Spleen (tissue), 11 donors: ENCODE data around the gene RAD51B. TPM values are rescaled to one million over a fixed set of nuclear protein-coding genes. Genes with fewer than 3 reads are reported as not detected.

Source experiments
- DNase-seq: peaks from one replicate; pipeline ENCODE4 v3.0.0-alpha.2; 2020
- H3K27ac ChIP-seq, 8 donors: fragments of 200-600 bp; sonication (generic) in 7 of 8; 1 replicate in 4 of 8; 2 replicates in 4 of 8; pipeline versions ENCODE4 v1.5.0 to v1.8.0; 2016 to 2021; ENCODE audit warnings: inconsistent platforms in 4 of 8, mild to moderate bottlenecking in 4 of 8, moderate library complexity in 1 of 8
- H3K27me3 ChIP-seq, 7 donors: fragments of 200-600 bp; sonication (generic) in 6 of 7; replicated peaks in 1 of 7; 1 replicate in 4 of 7; 2 replicates in 3 of 7; pipeline versions ENCODE4 v1.5.0 to v1.8.0; 2016 to 2021; ENCODE audit warnings: inconsistent platforms in 3 of 7, mild to moderate bottlenecking in 1 of 7
- H3K36me3 ChIP-seq, 6 donors: fragments of 200-600 bp; sonication (generic) in 5 of 6; 1 replicate in 4 of 6; 2 replicates in 2 of 6; pipeline versions ENCODE4 v1.5.0 to v1.8.0; 2016 to 2021; ENCODE audit warnings: inconsistent platforms in 2 of 6
- H3K4me1 ChIP-seq, 6 donors: fragments of 200-600 bp; sonication (generic) in 5 of 6; 1 replicate in 3 of 6; 2 replicates in 3 of 6; pipeline versions ENCODE4 v1.5.0 to v1.8.0; 2016 to 2021; ENCODE audit warnings: inconsistent platforms in 3 of 6
- H3K4me3 ChIP-seq, 8 donors: fragments of 200-600 bp; sonication (generic) in 7 of 8; 1 replicate in 4 of 8; 2 replicates in 4 of 8; pipeline versions ENCODE4 v1.5.0 to v1.8.0; 2016 to 2021; ENCODE audit warnings: inconsistent platforms in 4 of 8, mild to moderate bottlenecking in 4 of 8, moderate library complexity in 2 of 8
- H3K9me3 ChIP-seq, 8 donors: fragments of 200-600 bp; sonication (generic) in 7 of 8; 1 replicate in 4 of 8; 2 replicates in 4 of 8; pipeline versions ENCODE4 v1.5.0 to v1.8.0; 2016 to 2021; ENCODE audit warnings: inconsistent platforms in 4 of 8
- CTCF ChIP-seq, 11 experiments: fragments of 200-600 bp in 7 of 11; fragments of 450-650 bp in 4 of 11; sonication (generic) in 4 of 11; IDR thresholded peaks in 8 of 11; conservative IDR thresholded peaks in 3 of 11; 1 replicate in 7 of 11; 2 replicates in 4 of 11; pipeline versions ENCODE4 v1.4.0 to v1.8.0; 2016 to 2021; ENCODE audit warnings: antibody characterized with exemption in 11 of 11, inconsistent platforms in 4 of 11, mild to moderate bottlenecking in 1 of 11
- POLR2A ChIP-seq, 3 donors: fragments of 450-650 bp; IDR thresholded peaks; one replicate each; pipeline ENCODE4 v1.5.1; 2017; ENCODE audit warnings: antibody characterized with exemption in 3 of 3, mild to moderate bottlenecking in 1 of 3
- POLR2AphosphoS5 ChIP-seq, 3 donors: sonication (generic); formaldehyde crosslinking; IDR thresholded peaks; one replicate each; pipeline ENCODE4 v1.5.1; 2017; ENCODE audit warnings: antibody characterized with exemption in 3 of 3
- WGBS, 5 donors: extraction: QIAGEN DNeasy Blood & Tissue Kit in 3 of 5; methylation state at CpG; one replicate each; pipeline versions ENCODE4 v1.1.5 to v1.1.7; 2013 to 2018; 5-methylcytosine and 5-hydroxymethylcytosine counted together
- intact Hi-C: fragments of 100-400 bp; cut with DNase I; formaldehyde crosslinking; loops from one replicate; pipeline ENCODE4 v1.15.0; 2023; ENCODE audit warnings: low total_unique reads
- polyA plus RNA-seq, 3 donors: library from polyadenylated mRNA; stranded (reverse); fragments of 200-250 nt; gene quantifications; one replicate each; pipeline ENCODE4 v1.2.1, GENCODE V29; 2013
- total RNA-seq, 7 donors: library from RNA; depleted of rRNA in 3 of 7; stranded (reverse); fragments of >200 nt in 3 of 7; fragmentation: NEBNext Ultra II Directional in 4 of 7; extraction: Animal tissue kit (Norgen Biotek cat#: 25700) in 4 of 7; gene quantifications; one replicate each; pipeline versions ENCODE4 v1.1.0 to v1.2.1, GENCODE V29; 2016 to 2021
- donor health status: healthy with polysubstance abuse.
- donor health status: DM: no; HTN: no; CAD: no; lungs with moderate emphysema.
- donor health status: DM: no; HTN: no; CAD: no.
- donor health status: Bipolar disorder and iron deficiency.
- donor health status: healthy.
- donor health status: DM: no; HTN: no; CAD: no.
- donor health status: DM: yes; HTN: yes; CAD: no.

The RAD51B gene
- total and polyA plus RNA-seq, 10 donors, result 4.2 to 43.7 (median 29.8) TPM

- 86 to 96% (median 89%) methylated on average over 3 of the region's 3 CpGs for WGBS, 5 donors
- DNase-seq, result no peak
- no peaks in the 10 kb centered on the region for H3K9me3 ChIP-seq
- H3K27ac ChIP-seq, result peak overlapping the region in 6 of 8 donors; percentile 9 to 52 (median 48)
- intact Hi-C loops, result no loop called here
- H3K36me3 ChIP-seq, result no peaks in the 10 kb centered on the region
- H3K4me1 ChIP-seq, result peaks cover 33 to 85% (median 57%) of the 10 kb centered on the region in 6 donors
- no peak overlapping the region for H3K4me3 ChIP-seq
- no peaks in the 10 kb centered on the region for H3K27me3 ChIP-seq
- TF ChIP-seq POLR2A (IDR thresholded peaks at IDR 0.05), result no peak
Measured at GRCh38 chr14:68730348-68730747, 910.8 kb downstream of the RAD51B start.

- no peaks in the 10 kb centered on the region for H3K9me3 ChIP-seq
- DNase-seq, result no peak
- WGBS, 5 donors, result 75 to 83% (median 77%) methylated on average over 8 of the region's 8 CpGs
- H3K4me1 ChIP-seq, result peaks cover 33 to 86% (median 63%) of the 10 kb centered on the region in 6 donors
- H3K36me3 ChIP-seq, result no peaks in the 10 kb centered on the region
- no peaks in the 10 kb centered on the region for H3K27me3 ChIP-seq
- H3K4me3 ChIP-seq, result no peak overlapping the region
- H3K27ac ChIP-seq, result peak overlapping the region in 6 of 8 donors; percentile 9 to 52 (median 48)
- no peak for TF ChIP-seq CTCF (IDR thresholded peaks at IDR 0.05 in 8 of 11, conservative IDR thresholded peaks at IDR 0.05 in 3 of 11)
- TF ChIP-seq POLR2A (IDR thresholded peaks at IDR 0.05), result no peak
- TF ChIP-seq POLR2AphosphoS5 (IDR thresholded peaks at IDR 0.05), result no peak
- intact Hi-C loops, result no loop called here
Measured at GRCh38 chr14:68730811-68731425, 911.3 kb downstream of the RAD51B start.

- peak overlapping the region in 1 of 8 donors; percentile 42 for H3K4me3 ChIP-seq
- intact Hi-C loops, result no loop called here
- TF ChIP-seq POLR2AphosphoS5 (IDR thresholded peaks at IDR 0.05) (peak in 2 of 3 donors; percentile 14 to 79), POLR2A (IDR thresholded peaks at IDR 0.05) (no peak)
- no peaks in the 10 kb centered on the region for H3K27me3 ChIP-seq
- no peak for DNase-seq
- no peaks in the 10 kb centered on the region for H3K9me3 ChIP-seq
- WGBS, 5 donors, result 69 to 78% (median 76%) methylated on average over 12 of the region's 12 CpGs
- H3K36me3 ChIP-seq, result no peaks in the 10 kb centered on the region
- H3K4me1 ChIP-seq, result peaks cover 32 to 98% (median 66%) of the 10 kb centered on the region in 6 donors
- H3K27ac ChIP-seq, result peak overlapping the region; percentile 43 to 90 (median 88)
Measured at GRCh38 chr14:68733086-68733914, 913.7 kb downstream of the RAD51B start.

GRCh38 chr14:68734231-68734732, 914.7 kb downstream of the RAD51B start:
- WGBS, 5 donors, result 19 to 63% (median 35%) methylated on average over 6 of the region's 6 CpGs
- peak; percentile 85 for DNase-seq
- no peak for TF ChIP-seq POLR2A (IDR thresholded peaks at IDR 0.05)
- TF ChIP-seq POLR2AphosphoS5 (IDR thresholded peaks at IDR 0.05), result peak in 1 of 3 donors; percentile 67
- H3K4me3 ChIP-seq, result peak overlapping the region in 1 of 8 donors; percentile 42
- H3K9me3 ChIP-seq, result no peaks in the 10 kb centered on the region
- peaks cover 22 to 91% (median 58%) of the 10 kb centered on the region in 6 donors for H3K4me1 ChIP-seq
- H3K27me3 ChIP-seq, result no peaks in the 10 kb centered on the region
- H3K27ac ChIP-seq, result peak overlapping the region; percentile 43 to 90 (median 88)
- intact Hi-C loops, result no loop called here
- no peaks in the 10 kb centered on the region for H3K36me3 ChIP-seq

- H3K9me3 ChIP-seq, result no peaks in the 10 kb centered on the region
- no peaks in the 10 kb centered on the region for H3K27me3 ChIP-seq
- WGBS, 5 donors, result 62 to 83% (median 81%) methylated on average over 4 of the region's 4 CpGs
- peaks cover 21 to 87% (median 49%) of the 10 kb centered on the region in 6 donors for H3K4me1 ChIP-seq
- intact Hi-C loops, result no loop called here
- DNase-seq, result no peak
- H3K27ac ChIP-seq, result peak overlapping the region in 5 of 8 donors; percentile 20 to 90 (median 88)
- no peak overlapping the region for H3K4me3 ChIP-seq
- H3K36me3 ChIP-seq, result no peaks in the 10 kb centered on the region
- TF ChIP-seq POLR2A (IDR thresholded peaks at IDR 0.05) (no peak), CTCF (IDR thresholded peaks at IDR 0.05 in 8 of 11, conservative IDR thresholded peaks at IDR 0.05 in 3 of 11) (no peak), POLR2AphosphoS5 (IDR thresholded peaks at IDR 0.05) (no peak)
Measured at GRCh38 chr14:68735856-68736255, 916.3 kb downstream of the RAD51B start.
